NCI-H69 (cell line): ENCODE measurements around the gene GABARAP.
"Not testable (repeated sequence)": the region's sequence is repeated elsewhere in the genome, so short reads cannot be mapped to it uniquely, and the experiment has no call there.

ENCODE experiments used
- DNase-seq: peaks from one replicate; lab custom pipeline; 2025; lab: John Stamatoyannopoulos, UW

The GABARAP gene

DNA sequence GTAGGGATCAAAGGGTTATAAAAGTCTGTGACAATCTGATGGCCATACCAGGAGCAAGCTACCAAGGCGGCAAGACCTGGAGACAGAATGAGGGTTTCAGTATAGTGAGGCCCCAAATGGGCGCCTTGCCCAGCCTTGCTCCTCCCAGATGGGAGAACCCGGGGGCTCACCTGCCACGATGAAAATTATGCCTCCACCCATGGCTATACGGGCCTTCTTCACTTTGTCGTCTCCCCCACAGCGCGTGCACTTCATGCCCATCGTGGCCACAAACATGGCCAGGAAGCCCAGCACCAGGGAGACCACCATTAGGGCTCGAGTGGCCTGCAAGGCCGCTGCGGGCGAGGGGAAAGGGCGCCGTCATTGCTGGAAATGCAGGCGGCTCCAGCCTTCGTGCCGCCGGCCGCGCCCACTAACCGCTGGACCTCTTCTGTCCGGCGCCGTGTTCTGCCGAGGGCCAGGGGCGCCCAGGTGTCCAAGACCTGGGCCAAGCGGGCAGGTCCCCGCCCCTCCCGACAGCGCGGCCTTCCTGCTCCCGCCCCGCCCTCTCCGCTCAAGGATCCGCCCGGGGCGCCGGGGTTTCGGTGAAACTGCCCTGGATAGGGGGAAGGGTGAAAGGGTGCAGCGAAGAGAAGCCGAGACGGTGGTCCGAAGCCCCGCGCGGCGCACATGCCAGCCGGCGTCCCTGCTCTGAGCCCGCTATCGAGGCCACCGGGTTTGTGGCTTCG, 18.6 kb upstream of the GABARAP start:
- peak; percentile 59 for DNase-seq

DNA sequence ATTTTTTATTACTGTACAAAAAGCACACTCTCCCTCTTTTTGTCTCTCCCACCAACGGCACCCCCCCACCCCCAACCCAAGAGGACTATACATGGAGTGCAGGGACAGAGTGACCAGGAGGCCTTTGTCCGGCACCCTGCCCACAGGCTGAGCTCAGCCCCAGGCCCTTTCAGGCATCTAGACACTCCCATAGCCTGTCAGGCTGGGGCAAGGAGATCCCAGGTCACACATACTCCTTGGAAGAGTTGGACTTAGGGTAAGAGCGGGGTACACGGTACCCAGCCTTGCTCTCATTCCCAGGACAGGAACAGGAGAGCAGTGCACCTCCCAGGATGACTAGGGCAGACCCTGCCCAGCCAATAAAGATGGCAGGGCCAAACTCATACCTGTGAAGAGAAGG, 17.9 kb upstream of the GABARAP start:
- DNase-seq: no peak

DNA sequence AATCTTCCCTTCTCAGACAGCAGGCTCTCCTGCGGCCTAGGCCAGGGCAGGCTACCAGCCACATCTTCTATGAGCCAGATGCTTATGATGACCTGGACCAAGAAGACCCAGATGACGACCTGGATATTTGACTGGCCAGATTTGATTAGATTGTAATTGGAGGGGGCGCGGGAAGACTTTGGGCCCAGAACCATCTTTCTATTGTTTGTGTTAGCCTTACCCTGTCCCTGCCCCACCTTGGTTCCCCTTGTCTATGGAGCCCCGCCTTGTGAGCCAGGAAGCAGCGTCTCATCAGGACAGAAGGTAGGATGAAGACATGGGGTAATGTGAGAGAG, 17.3 kb upstream of the GABARAP start:
- DNase-seq: no peak

DNA sequence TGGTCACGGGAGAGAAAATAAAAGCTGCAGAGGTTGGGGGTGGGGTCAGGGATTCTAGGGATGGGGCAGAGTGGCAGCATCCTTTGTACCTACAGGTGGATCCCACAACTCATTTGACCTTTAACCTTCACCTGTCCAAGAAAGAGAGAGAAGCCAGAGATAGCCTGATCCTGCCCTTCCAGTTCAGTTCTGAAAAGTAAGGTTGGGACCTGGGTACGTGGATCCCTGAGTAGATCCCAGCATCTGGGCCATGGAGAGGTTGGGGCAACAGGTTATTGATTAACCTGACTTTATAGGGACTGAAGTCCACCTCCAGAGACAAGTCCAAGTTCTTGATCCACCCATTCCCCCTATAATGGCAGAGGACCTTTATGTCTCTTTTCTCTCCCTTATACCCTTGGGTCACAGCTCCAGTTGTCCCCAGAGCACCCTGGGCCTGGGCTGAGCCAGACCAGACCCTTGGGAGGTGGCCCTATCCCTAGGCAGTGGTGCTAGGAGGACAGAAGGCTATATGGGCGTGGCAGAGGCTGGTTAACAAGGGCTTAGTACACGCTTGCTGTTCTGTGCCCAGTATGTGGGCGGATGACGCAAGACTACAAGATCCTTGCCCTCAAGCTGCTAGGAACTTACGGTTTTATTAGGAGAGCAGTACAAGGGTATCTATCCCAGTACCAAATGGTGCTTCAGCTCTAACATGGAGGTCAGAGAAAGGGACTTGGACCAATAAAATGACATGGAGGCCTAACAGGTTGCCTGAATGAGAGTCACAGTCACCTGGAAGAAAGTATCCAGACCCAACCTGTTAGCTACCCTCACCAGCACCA, 16.7 kb upstream of the GABARAP start:
- no peak for DNase-seq

DNA sequence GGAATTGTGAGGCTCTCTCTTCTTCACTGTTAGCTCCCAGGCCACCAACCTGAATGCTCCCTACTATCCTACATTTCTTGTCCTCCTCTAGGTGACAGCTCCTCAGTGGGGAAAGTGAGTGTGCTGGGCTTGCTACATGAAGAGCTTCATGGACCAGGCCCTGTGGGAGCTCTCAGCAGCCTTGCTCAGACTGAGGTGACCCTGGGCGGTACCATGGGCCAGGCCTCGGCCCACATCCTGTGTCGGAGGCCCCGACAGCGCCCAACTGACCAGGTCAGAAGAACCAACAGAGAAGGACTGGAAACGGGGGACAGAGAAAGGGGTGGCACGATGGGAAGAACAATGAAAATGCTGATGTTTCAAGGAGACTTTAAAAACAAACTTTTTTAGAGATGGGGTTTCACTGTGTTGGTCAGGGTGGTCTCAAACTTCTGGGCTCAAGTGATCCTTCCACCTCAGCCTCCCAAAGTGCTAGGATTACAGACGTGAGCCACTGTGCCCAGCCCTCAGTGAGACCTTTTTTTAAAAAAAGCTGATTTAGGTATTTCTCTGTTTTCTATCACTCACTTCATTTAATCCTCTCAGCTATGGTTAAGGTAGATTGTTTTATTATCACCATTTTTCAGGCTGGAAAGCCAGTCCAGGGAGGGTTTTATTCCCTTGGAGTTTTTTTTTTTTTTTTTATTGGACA, 14.7 kb upstream of the GABARAP start:
- DNase-seq: no peak

DNA sequence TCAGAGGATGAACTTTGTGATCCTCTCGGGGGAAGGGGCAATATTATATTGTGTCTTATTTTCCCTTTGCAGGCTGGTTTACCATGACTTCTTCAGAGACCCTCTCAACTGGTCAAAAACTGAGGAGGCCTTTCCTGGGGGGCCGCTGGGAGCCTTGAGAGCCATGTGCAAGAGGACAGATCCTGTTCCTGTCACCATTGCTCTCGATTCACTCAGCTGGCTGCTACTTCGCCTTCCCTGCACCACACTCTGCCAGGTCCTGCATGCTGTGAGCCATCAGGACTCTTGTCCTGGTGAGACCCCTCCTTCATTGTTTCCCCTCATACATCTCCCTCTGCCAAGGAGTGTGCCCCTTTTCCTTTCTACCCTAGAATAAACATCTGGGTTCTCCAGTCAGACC, 12.3 kb upstream of the GABARAP start:
- no peak for DNase-seq

DNA sequence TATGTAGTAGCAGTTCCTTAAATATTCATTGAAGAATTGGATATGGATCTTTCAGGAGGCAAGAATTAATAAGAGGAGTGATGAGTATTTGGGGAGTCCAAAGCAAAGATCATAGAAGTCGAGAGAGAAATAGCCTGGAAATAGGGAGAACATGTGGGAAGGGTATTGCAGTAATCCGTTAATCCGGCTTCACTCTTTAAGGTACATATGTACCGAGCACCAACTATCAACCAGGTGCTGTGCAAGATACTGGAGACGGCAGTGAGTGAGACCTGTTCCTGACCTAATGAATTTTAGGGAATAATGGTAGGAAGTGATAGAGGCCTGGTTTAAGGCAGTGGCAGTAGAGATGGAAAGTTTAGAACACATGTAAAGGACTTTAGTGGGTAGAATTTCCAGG, 10.8 kb upstream of the GABARAP start:
- no peak for DNase-seq

DNA sequence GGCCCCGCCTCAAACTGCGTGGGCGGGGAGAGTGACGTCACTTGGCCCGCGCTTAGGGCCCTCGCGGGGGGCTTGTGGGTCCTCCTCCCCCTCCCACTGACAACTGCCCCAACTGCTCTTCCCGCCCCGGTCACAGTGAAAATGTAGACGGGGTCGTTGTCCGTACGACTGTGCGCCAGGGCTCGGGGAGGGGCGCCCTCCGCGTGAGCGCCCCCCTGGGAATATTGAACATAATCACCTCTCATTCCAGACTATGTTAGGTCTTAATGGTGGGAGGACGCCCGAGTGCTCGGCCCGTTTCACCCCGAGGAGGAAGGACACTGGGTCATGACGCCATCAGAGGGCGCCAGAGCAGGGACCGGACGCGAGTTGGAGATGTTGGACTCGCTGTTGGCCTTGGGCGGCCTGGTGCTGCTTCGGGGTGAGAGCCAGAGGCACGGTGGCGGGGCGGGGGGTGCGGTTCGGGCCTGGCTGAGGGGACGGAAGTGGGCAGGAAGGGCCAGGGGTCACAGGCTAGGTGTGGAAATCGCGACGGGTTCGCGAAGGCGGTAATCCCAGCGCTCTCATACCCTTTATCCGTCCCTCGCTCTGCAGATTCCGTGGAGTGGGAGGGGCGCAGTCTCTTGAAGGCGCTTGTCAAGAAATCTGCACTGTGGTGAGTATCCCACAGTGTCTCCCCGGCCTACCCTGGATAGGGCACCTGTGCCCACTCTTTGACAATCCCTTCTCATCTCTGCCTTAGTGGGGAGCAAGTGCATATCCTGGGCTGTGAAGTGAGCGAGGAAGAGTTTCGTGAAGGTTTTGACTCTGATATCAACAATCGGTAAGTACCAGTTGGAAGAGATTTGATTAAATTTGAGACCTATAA, 10.2 kb upstream of the GABARAP start, which contains the start of gene ELP5:
Gene ELP5, plus strand, starts transcription at position 40 of the 868 bp plus-strand sequence. Its CDS starts 336 bp downstream, at position 376.
- peak; percentile 91 for DNase-seq

DNA sequence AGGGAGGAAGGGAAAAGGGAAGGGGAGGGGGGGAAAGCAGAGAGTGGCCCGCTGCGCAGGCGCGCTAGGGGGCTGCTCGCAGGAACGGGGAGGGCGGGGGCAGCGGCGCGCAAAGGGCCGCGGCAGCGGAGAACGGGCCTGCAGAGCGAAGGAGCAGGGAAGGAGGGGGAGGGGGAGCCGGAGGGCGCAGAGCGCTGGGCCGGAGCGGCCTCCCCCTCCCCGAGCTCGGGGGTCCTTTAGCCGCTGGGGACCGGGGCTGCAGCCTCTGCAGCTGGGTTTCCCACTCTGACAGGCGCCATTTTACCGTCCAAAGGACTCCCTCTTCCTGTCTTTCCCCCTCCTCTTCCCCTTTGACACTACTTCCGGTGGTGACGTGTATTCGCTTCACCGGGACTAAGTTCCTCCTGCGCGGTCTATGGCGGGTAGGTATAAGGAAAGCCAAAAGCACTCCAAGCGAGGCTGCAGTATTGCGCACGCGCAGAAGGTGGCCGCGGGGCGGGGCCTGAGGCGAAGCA, 9.5 kb upstream of the GABARAP start, which contains the start of gene CTDNEP1:
Gene CTDNEP1, minus strand, starts transcription at position 74 of the 515 bp plus-strand sequence. CDS start 438 bp downstream, outside the sequence.
- peak; percentile 97 for DNase-seq

DNA sequence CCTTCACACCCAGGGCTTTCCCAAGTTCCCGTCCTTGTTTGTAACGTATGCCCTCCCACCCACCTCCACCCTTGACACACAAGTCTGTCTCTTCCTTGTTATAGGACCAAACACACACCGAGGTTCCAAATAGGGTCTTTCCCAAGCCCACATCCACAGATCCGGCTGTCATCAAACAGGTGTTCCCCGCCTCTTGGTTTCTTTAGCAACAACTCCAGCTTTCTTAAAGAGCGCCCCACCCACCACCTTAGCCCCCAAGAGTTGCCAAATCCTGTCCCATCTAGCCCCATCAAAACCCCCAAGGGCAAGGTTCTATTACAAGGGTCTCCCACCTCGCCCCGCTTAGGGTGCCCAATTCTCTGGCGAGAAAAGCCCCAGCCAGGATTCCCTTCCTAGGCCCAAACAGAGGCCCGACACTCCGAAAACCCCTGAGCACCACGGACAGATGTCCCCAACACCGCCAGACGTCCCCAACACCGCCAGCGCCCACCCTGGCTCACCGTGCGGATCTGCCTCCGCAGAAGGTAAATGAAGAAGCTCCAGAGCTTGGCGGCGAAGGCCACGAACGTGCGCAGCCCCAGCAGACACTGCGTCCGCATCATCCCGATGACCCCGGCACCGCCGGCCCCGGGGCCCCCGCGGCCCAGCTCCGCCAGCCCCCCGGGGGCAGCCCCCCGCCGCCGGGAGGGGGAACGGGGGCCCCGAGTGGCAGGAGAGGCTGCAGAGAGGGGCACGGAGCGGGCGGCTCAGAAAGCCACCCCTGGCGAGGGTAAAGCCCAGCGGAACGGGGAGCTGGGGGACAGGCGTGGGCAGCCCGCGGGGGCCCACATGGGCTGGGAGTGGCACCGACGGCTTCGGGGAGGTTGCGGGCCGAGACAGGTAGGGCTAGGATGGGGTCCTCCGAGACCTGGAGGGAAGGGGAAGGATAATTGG, 8.7 kb upstream of the GABARAP start:
- DNase-seq: no peak

DNA sequence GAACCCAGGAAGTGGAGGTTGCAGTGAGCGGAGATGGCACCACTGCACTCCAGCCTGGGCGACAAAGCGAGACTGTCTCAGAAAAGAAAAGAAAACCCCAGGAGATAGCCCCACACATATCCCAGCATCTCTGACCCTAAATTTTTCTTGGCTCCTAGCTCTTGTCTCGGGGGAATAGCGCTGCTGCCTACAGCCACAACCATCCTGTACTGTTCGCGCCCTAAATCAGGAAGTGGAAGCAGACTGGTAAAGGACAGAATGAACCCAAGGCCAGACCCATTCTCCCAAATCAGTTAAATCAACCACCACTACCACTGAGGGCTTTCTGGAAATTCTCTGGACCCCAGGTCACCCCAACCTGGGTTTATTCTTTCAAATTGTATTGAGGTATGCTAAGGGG, 7.6 kb upstream of the GABARAP start:
- no peak for DNase-seq

DNA sequence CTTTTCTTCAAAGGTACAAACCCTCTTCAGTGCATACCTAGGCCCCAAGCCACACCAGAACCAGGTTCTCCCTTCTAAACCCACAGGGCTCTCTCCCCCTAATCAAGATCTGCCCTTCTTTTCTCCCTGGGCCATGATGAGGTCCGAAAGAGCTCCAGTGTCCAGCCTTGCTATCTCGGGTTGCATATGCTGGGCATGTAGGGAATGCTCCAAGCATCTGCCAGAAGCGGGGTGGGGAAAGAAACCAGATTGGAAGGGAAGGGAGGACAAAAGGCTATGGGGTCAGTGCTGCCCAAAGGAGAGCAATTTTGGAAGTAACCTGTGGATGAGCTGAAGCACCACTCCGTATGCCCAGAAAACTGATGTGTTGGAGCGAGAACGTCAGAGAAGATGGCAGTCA, 7.0 kb upstream of the GABARAP start:
- DNase-seq: no peak

DNA sequence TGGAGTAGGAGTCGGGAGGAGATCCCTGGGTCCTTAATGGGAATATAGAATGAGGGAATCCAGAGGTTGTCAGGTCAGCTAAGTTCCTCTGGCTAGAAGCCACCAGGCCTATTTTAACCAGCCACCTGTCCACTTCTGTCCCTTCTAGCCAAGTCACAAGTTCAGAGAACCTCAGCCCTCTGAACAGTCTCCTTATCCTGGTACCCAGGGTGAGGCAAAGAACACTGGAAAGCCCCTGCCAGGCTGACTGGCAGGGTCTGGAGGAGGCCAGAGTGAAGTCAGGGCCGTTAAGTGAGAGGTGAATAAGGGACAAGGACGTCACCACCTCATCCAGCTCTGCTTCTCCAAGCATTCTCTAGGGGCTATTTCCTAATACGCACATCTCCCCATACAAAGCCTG, 6.5 kb upstream of the GABARAP start:
- no peak for DNase-seq

DNA sequence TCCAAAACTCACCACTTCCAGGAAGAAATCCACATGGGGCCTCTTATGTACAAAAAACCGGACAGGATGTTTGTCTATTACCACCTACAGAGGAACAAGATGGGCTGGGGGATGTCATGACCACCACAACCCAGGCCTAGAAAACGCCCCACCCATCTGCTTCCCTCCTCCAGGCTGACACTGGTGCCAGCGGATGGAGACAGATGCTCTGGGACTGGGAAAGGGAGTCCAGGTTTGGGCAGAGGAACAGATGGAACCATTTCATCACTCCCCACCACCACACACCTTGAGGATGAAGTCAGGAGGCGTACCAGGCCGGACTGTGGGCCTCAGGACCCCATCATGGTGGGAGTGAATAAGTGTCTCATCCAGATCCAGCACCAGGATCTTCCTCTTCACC, 4.5 kb upstream of the GABARAP start:
- DNase-seq: no peak

DNA sequence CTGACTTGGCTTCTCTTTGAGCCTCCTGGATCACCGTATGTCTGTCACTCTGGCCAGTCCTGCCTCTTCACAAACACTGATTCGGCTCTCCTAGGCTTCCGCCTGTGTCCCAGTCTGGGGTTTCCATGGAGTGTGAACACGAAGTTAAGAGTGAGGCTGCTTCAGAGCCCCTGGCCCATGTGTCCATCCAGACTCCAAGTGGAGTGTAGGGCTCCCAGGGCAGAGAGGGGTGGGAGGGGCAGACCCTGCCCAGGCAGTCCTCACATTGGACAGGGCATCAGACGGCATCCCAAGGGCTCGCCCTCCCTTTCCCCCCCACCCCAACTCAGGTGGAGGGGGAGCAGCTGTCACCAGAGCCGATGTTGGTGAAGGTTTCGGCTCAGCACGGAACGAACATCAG, 1.6 kb upstream of the GABARAP start:
- DNase-seq: not testable (repeated sequence)

DNA sequence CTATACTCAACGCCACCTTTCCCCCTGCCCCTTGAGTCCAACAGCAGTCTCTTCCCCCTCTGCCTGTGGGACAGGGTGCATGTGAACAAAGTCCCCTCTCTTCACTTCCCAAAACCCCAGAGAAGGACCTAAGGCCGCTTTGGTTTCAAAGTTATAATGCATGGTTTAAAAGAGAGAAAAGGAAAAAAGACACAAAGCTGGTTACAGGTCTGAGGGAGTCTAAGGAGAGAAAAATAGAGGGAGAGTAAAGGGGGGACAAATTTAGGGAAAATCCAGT, 1.1 kb upstream of the GABARAP start:
- no peak for DNase-seq

DNA sequence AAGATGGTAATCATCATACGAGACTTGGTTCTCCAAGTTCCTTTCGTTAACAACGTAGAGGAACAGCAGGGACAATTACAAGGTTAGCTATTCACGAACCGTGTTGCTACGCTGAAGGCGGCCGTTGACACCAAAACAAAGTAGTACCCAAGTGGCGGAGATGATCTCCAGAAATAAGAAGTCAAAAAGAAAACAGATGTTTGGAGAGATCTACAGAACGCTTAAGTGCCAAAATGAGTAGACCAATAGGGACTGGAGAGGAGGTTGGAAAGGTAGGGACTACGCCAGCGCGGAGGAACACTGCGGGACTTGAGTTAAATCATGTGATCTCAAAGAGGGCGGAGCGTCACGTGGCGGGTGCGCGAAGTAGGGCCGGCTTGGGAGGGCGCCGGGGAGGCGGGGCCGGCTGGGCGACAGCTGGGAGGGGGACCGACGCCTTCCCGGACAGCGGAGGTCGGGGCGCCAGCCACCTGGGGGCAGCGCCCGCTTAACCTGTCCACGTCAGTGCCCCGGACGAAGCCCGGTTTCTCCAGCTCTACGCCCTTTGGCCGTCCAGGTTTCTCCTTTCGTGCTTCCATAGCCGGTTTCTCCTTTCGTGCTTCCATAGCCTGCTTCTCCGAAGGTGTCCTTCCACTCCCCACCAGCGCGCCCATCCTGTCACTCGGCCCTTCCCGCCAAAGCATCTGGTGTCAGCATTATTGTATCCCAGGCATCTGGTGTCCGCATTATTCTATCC, 636 bp upstream of the GABARAP start:
- peak; percentile 95 for DNase-seq

DNA sequence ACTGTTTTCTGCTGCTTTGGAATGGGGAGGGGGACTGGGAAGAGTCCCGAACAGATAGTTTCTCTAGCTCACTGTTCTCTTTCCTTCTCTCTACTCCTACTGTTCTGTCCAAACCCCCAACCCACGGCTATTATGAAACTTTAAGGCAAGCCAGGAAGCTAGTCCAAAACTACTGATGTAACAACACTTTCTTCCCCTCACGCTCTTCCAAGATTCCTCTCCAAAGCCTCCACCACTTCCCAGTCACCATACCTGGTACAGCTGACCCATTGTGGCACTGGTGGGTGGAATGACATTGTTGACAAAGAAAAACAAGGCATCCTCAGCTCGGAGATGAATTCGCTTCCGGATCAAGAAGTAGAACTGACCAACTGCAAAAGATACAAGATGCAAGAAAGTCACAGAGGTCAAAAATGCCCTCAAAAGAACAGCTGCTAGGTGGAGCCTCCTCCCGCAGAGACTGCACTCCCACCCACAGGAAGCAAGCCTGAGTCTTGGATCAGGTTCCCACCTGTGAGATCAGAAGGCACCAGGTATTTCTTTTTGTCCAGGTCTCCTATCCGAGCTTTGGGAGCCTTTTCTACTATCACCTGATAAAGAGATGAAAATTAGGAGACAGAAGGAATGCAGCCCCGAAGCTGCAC, 1.0 kb downstream of the GABARAP start:
- DNase-seq: peak; percentile 37

DNA sequence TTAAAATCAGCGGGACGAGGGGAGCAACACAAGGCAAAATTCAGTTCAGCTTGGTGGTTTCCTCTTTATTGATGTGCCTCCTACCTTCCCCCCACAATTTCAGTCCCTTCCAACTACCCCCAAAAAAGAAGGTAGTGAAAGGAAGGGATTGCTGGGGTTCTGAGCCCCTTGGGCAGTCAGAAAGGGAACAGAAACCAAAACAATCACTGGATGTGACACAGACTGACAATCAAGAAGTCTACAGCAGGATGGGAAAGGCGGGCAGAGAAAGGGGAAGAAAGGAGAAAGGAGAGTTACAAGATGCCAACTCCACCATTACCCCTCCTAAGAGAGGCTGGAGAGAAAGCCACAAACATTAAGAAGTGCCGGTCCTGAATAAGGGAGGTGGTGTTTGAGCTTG, 1.9 kb downstream of the GABARAP start:
- DNase-seq: no peak
